Loucy (cell line): ENCODE data around the gene SNX7.

Experiments
- H2AFZ ChIP-seq: fragments of 200-600 bp; sonication (generic); 2 replicates; pipeline ENCODE4 v1.6.0; 2016; ENCODE audit warnings: antibody characterized with exemption, mild to moderate bottlenecking, low read length, moderate library complexity
- H3F3A ChIP-seq: fragments of 200-600 bp; 2 replicates; pipeline ENCODE4 v1.6.0; 2016; ENCODE audit warnings: antibody characterized with exemption, low read depth, mild to moderate bottlenecking
- H3K27me3 ChIP-seq: fragments of 200-600 bp; sonication (generic); 2 replicates; pipeline ENCODE4 v1.6.1; 2014; ENCODE audit warnings: low read length, mild to moderate bottlenecking; ENCODE audit not compliant: insufficient read depth, poor library complexity, severe bottlenecking
- H3K36me3 ChIP-seq: fragments of 200-600 bp; sonication (generic); 2 replicates; pipeline ENCODE4 v1.6.1; 2016; ENCODE audit warnings: low read length; ENCODE audit not compliant: insufficient read depth
- H3K4me1 ChIP-seq: fragments of 200-600 bp; sonication (generic); 2 replicates; pipeline ENCODE4 v1.5.1; 2014; ENCODE audit warnings: low read length, mild to moderate bottlenecking; ENCODE audit not compliant: insufficient read depth, poor library complexity, severe bottlenecking
- H3K4me2 ChIP-seq: fragments of 200-600 bp; sonication (generic); 2 replicates; pipeline ENCODE4 v1.6.0; 2014; ENCODE audit warnings: antibody characterized with exemption, low read length, low read depth, mild to moderate bottlenecking; ENCODE audit not compliant: poor library complexity, severe bottlenecking
- H3K4me3 ChIP-seq: fragments of 200-600 bp; sonication (generic); 2 replicates; pipeline ENCODE4 v1.5.1; 2014; ENCODE audit warnings: low read length, mild to moderate bottlenecking, mixed read lengths; ENCODE audit not compliant: poor library complexity, severe bottlenecking
- H3K79me2 ChIP-seq: fragments of 200-600 bp; sonication (generic); 2 replicates; pipeline ENCODE4 v1.6.1; 2014; ENCODE audit warnings: low read length; ENCODE audit not compliant: insufficient read depth
- H3K9ac ChIP-seq: fragments of 200-600 bp; sonication (generic); 2 replicates; pipeline ENCODE4 v1.6.0; 2014; ENCODE audit warnings: mild to moderate bottlenecking, low read depth, low read length, moderate library complexity; ENCODE audit not compliant: poor library complexity, severe bottlenecking
- H3K9me2 ChIP-seq: fragments of 200-600 bp; sonication (generic); replicated peaks from 2 replicates; pipeline ENCODE4 v1.6.1; 2016; ENCODE audit warnings: low read depth, low read length, mixed read lengths
- H3K9me3 ChIP-seq: fragments of 200-600 bp; sonication (generic); 2 replicates; pipeline ENCODE4 v1.6.1; 2014; ENCODE audit warnings: mild to moderate bottlenecking, antibody characterized with exemption, low read length, low read depth; ENCODE audit not compliant: insufficient read depth
- H4K20me1 ChIP-seq: fragments of 200-600 bp; sonication (generic); 2 replicates; pipeline ENCODE4 v1.6.0; 2014; ENCODE audit warnings: antibody characterized with exemption, low read length, mild to moderate bottlenecking; ENCODE audit not compliant: insufficient read depth, poor library complexity, severe bottlenecking
- EZH2phosphoT487 ChIP-seq: fragments of 200-600 bp; IDR thresholded peaks from 2 replicates; pipeline ENCODE4 v1.6.1; 2018; ENCODE audit warnings: antibody characterized with exemption, mild to moderate bottlenecking, moderate library complexity, borderline replicate concordance
- TF ChIP-seq, protein P1 (sequence below): fragments of 200-600 bp; sonication (generic); conservative IDR thresholded peaks from 2 replicates; pipeline ENCODE4 v1.5.1; 2014; ENCODE audit warnings: mild to moderate bottlenecking, antibody characterized with exemption, low read length

Gene SNX7

DNA sequence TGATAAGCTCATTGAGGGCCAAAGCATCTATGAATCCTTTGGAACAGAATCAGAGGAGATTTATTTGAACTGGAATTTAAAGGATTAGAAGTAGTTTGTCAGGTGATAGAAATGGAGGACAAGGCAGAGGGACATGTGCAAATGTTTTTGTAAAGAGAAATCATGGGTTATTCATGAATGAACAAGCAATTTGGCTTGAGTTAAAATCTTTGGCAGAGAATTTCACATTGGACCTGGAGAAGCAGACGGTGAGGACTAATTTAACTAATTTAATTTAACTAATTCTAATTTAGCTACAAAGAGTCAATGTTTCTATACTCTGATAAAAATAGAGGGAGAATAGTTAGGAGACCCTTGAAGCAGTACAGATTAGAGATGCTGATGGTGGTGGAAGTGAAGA is 36.3 kb downstream of the SNX7 start:
- no peak overlapping the region for H3K4me3 ChIP-seq
- H3K4me2 ChIP-seq = no peak overlapping the region
- TF ChIP-seq, protein P1, sequence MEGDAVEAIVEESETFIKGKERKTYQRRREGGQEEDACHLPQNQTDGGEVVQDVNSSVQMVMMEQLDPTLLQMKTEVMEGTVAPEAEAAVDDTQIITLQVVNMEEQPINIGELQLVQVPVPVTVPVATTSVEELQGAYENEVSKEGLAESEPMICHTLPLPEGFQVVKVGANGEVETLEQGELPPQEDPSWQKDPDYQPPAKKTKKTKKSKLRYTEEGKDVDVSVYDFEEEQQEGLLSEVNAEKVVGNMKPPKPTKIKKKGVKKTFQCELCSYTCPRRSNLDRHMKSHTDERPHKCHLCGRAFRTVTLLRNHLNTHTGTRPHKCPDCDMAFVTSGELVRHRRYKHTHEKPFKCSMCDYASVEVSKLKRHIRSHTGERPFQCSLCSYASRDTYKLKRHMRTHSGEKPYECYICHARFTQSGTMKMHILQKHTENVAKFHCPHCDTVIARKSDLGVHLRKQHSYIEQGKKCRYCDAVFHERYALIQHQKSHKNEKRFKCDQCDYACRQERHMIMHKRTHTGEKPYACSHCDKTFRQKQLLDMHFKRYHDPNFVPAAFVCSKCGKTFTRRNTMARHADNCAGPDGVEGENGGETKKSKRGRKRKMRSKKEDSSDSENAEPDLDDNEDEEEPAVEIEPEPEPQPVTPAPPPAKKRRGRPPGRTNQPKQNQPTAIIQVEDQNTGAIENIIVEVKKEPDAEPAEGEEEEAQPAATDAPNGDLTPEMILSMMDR = no peak
- no peaks in the 10 kb centered on the region for H3K79me2 ChIP-seq
- H3K9ac ChIP-seq = no peak overlapping the region
- H3K9me3 ChIP-seq = no peaks in the 10 kb centered on the region
- H3K36me3 ChIP-seq = no peaks in the 10 kb centered on the region
- H4K20me1 ChIP-seq = no peaks in the 10 kb centered on the region
- H2AFZ ChIP-seq = no peak overlapping the region
- no peaks in the 10 kb centered on the region for H3F3A ChIP-seq
- no peaks in the 10 kb centered on the region for H3K4me1 ChIP-seq
- no peaks in the 10 kb centered on the region for H3K9me2 ChIP-seq
- no peaks in the 10 kb centered on the region for H3K27me3 ChIP-seq

DNA sequence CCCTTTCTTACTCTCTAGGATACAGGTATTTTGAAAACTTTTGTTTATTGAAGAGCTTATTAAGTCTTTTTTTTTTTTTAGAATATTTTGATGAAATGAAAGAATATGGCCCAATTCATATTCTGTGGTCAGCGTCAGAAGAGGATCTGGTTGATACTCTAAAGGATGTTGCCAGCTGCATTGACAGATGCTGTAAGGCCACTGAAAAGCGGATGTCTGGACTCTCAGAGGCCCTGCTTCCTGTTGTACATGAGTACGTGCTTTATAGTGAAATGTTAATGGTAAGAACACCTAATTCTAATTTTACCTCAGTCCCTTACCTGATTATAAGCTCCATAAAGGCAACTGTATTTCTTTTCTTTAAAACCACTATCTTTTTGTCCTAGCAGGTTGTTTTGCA is 37.1 kb downstream of the SNX7 start:
- Histone ChIP-seq H3K79me2 (no peaks in the 10 kb centered on the region), H3K4me1 (no peaks in the 10 kb centered on the region), H3K36me3 (no peaks in the 10 kb centered on the region), H3K9ac (no peak overlapping the region), H3K4me3 (no peak overlapping the region), H4K20me1 (no peaks in the 10 kb centered on the region), H3K9me2 (no peaks in the 10 kb centered on the region), H3K27me3 (no peaks in the 10 kb centered on the region), H3F3A (no peaks in the 10 kb centered on the region), H3K4me2 (no peak overlapping the region), H3K9me3 (no peaks in the 10 kb centered on the region), H2AFZ (no peak overlapping the region)
- TF ChIP-seq EZH2phosphoT487 = no peak
- TF ChIP-seq, protein P1 = no peak

DNA sequence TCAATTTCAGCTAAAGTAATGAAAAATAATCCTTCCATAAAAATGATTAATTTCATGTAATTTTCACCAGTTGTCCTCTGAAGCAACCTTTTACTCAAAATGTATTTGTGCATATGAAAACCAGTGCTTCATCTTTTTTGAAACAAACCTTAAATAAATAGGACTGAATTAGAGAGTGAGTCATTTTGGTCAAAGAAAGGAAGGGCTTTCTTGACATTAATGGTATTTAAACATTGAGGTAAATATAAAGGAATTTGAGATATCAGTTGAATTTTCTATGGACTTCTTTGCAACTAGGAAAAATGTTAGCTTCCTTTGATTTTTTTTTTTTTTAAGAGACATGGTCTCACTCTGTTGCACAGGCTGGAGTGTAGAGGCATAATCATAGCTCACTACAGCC is 38.7 kb downstream of the SNX7 start:
- Histone ChIP-seq H3K9me3 (no peaks in the 10 kb centered on the region), H3K4me2 (no peak overlapping the region), H3K36me3 (no peaks in the 10 kb centered on the region), H3K27me3 (no peaks in the 10 kb centered on the region), H3K4me1 (no peaks in the 10 kb centered on the region), H3K9me2 (no peaks in the 10 kb centered on the region), H2AFZ (no peak overlapping the region), H3K79me2 (no peaks in the 10 kb centered on the region), H3K4me3 (no peak overlapping the region), H4K20me1 (no peaks in the 10 kb centered on the region), H3K9ac (no peak overlapping the region), H3F3A (no peaks in the 10 kb centered on the region)
- no peak for TF ChIP-seq EZH2phosphoT487
- TF ChIP-seq, protein P1 = no peak
